NCI-H187 treated with DMSO at 0.1 percent for 48 hours (cell line): Measurements from ENCODE around the gene NT5DC2.
"Not testable (repeated sequence)": the region's sequence is repeated elsewhere in the genome, so short reads cannot be mapped to it uniquely, and the experiment has no call there.

Source experiments
- DNase-seq: peaks from one replicate; lab custom pipeline; 2025; lab: John Stamatoyannopoulos, UW

NT5DC2 gene

DNA sequence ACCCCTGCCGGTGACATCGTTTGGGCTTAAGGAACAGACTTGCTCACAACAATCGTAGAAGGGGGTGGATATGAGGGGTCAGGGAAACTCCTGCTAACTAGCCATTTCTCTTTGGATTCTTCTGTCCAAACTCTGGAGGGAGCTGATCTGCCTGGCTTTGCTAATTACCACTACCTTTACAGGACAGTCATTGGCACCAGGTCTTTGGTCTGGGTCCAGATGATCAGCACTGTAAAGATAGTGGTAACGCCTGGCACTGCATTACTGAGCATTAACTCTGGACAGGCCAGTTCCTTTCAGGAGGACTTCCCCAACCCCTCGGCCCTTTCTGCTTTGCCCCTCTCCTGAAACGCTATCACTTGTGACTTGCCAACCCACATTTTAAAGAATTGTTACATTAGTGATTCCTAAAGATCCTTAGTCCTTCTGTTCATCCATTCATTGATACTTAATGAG lies 3.5 kb upstream of the NT5DC2 start:
- no peak for DNase-seq

DNA sequence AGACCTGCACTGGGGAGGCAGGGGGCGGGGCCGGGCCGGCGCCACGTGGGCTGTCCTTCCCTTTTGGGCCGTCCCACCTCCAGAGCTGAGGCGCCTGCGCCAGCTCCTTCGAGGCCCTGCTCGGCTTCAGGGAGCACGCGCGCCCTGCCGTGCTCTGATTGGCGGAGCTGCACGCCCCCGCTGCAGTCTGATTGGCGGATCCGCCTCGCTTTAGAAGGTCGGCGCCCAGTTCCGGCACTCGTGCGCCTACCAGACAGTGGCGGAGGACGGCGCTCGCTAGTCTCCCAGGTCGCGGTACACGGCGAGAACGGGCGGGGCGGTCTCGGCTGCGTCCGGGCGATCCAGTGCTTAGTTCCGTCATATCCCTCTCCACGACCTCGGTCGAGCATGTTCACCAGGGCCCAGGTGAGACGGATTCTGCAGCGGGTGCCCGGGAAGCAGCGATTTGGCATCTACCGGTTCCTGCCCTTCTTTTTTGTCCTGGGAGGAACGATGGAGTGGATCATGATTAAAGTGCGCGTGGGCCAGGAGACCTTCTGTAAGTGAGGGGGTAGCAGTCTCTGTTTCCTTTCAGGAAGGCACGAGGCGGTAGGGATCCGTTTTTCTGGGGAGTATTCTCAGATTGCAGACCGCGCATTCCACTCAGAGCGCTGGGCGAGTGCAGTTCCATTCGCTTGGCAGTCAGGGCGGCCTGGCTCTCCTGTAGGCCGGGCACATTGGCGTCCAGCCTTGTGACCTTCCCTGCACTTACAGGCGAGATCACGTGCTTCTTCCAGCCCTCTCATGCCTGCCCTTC lies 2.9 kb upstream of the NT5DC2 start, which contains the start of gene UQCC5:
TSS of gene UQCC5 (plus strand) at position 237 of the 796 bp plus-strand sequence. CDS start at position 388, 151 bp downstream.
- peak; percentile 67 for DNase-seq

DNA sequence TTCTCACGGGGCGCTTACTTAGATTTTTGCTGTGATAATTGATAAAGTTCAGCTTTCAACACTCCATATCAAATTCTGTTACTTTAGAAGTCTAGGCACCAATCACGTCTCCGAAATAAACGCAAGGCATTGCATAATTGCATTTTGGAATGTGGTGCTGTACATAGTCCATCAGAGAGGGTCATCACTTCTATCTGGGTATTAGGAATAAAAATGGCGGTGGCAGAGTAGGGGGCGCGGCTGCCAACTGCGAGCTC lies 2.4 kb upstream of the NT5DC2 start:
- no peak for DNase-seq

DNA sequence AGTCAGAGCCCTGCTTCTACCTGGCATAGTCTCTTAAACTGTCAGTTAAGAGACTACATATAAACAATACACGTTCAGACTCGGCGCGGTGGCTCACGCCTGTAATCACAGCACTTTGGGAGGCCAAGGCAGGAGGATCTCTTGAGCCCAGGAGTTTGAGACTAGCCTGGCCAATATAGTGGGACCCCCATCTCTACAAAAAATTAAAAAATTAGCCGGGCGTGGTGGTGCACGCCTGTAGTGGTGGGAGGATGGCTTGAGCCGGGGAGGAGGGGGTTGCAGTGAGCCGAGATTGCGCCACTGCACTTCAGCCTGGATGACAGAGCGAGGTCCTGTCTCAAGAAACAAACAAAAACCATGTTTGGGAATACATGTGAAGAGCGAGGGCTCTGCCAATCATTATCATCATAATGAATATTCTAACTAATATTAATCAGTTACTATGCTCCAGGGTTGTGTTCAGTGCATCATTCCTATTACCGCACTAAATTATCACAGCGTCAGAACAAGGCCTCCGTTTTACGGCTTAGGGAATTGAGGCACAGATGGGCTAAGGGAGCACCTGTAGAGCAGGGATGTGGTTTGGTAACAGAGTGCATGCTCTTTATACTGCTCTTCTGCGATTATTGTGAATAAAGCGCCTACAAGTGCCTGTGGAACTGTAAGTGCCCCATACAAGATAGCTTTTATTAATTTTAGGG lies 1.9 kb upstream of the NT5DC2 start:
- no peak for DNase-seq

DNA sequence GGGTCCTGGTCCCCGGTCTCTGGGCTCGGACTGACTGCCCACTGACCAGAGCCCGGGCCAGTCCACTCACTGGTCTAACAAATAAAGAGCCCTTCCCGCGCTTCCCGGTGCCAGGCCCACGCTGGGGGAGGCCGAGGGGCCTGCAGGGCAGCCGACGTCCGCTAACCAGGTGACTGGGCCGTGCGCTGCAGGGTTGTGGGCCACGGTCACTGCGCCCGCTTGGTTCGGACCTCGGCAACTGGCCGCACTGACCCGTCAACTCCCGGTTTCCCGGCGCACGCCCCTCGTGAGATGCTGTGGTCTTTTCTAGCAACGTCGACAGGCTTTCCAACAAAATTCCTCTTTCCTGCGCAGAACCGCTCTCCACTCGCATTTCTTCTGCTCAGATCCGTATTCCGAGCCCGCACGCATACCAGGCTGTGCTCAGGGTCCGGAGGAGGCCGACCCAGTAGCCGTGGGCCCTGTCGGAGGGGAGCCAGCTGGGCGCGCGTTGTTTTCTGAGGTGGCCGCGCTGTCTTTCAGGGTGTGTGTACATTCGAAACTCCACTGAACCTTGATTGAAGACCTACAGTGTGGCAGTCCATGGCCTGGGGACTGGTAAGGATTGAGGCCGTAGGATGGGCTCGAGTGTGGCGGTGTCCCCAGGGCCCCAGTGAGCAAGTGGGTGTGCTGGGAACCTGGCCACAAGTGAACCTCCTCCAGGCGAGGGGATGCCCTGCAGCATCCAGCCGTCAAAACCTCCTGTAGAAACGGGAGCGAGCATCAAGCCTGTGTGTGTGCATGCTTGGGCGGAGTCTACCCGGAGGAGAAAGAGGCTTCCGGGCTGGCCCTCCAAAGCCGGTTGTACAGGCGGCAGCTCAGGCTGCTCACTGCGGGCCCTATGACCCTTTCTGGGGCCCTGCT lies 875 bp upstream of the NT5DC2 start:
- DNase-seq, result no peak

DNA sequence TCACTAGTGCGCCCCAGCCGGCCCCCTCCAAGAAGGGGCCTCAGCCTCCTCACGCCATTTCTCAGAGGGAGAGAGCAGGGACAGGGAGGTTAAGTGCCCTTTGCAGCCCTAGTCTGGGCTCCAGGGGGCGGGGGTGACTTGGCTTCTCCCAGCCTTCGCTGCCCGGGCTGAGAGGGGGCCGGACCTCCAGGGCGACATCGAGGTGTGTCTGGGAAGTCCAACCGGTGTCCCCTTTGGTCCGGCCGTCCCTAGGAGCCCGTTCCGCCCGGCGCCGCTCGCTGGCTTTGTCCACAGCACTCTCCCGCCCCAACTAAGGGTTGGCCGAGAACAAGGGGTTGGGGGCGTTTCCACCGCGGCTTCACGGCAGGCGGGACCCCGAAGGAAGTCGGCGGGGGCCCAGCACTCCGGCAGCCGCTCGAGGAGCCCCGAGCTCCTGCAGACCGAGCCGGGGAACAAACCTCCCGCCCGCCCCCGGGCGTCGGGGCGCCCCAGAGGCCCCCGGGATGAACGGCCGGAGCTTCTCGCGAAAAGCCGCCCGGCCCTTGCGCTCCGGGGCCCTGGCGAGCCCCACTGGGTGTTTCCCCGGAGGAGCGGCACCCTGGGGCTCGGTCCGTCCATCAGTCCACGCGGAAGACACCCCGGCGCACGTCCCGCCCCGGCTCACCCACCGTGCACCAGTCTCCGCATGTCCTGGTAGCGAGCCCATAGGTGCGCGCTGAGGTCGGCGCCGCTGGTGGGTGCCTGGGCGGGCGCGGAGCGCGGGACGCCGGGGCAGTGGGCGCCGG lies 627 bp downstream of the NT5DC2 start:
- DNase-seq, result no peak

DNA sequence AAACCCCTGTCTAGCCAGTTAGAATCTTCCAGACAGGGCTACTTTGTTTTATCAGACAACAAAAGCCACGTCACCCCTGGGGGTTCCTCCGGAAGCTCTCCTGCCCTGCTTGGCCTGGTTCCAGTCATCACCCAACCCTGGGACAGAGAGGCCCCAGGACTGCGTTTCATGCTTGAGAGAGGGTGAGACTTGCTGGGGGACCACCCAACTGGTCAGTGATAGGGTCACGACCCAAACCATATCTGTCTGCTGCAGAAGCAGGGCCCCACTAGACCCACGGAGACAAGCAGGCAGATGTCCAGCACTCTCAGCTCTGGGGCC lies 1.2 kb downstream of the NT5DC2 start:
- DNase-seq, result no peak

DNA sequence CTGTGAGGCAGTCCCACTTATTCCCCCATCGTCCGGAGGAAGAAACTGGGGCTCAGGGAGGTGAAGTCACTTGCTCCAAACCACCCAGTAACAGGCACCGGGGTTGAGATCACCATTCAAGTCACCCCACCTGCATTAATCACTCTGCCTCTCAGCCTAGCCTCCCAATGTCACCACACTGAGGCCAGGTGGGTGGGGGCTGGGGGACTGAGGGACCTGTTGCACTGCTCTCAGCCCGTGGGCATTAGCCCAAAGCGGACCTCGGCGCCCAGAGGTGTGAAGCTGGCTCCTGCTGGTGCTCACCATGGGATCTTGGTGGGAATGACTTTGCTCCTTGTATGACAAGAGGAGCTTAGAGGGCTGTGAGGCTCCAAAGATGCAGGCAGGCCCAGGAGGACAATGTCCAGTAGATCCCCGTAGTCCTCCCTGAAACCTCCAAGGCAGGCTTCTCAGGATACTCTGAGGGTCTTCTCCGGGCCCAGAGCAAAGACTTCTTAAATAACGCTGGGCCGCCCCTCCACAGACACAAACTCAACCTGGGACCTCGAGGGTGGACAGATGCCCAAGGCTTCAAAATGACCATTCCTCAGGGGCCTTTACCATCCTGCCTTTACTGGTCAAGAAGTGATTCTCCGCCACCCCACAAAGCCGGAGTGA lies 1.7 kb downstream of the NT5DC2 start:
- no peak for DNase-seq

DNA sequence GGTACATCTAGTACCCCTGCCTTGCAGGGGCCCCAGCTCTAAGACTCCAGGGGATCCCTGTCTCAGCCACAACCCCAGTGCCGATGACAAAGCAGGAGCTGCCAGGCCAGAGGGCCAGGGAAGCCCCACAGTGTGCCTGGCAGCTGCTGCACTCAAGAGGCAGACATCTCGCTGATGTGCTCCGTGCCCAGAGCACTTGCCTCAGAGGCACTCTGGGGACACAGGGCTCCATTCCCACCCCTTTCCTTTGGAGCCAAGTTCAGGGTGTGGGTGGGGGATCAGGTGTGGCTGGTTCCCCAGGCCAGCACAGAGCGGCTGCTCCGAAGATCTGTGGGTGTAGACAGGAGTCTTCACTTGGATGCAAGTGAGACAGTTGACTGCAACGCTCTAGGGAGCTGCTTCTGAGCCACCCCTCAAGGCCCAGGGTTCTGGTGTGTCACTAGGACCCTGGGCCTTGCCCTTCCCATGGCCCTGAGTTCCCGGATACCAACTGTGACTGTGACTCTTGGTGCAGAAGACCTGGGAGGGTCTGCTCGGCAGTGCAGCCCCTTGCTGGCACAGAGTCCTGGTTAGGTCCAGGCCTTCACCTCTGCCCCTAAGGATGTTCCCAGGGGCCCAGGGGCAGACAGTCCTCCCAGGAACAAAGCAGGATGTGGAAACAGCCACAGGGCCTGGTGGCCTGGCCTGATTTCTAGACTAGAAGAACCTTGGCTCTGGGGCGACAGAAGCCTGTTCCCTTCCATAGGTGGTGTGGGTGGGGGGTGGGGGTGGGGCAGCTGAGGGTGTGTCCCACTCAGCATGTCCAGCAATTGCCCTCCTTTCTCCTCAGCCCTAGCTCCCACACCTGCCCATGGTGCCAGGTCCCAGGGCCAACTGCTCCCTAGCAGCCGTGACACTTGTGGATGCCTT lies 2.5 kb downstream of the NT5DC2 start:
- DNase-seq, result no peak

DNA sequence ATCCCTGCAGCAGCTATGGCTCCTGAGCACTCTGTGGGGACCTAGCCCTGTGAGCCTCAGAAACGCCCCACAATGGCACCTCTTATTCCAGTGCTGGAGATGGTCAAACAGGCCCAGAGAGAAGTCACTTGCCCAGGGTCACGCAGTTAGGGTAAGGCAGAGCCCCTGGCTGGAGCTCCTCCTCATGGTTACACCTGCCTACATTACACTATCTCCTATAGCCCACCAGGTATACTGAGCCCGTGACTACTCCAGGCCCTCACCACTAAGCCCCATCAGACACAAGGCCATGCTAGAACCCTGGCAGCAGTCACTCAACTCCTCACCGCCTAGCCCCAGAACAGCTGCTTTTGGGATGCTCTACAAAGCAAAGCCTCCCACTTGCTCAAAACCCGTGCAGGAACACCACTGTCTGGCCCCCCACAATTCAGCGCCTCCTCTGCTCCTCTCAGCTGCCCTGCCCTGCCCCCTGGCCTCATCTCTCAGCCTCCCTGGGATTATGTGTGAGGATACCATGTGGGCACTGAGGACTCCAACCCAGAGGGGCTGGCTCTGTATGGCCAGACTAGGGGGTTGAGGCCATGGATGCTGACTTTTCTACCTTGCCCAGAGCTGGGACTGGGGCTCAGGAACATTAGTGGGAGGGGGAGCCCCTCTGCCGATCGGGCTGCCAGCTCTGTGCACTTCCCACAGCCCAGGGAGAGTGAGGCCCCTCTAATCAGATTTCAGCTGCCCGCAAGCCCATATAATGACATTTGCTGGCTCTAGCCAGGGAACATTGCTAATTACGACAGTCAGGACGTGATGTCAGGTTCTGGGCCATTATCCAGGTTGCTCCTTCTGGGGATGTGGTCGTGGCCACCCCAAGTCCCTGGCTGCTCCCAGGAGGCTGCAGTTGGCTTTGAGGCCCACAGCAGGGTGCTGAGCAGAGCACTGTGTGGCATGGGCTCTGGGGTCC lies 4.0 kb downstream of the NT5DC2 start:
- DNase-seq, result no peak

DNA sequence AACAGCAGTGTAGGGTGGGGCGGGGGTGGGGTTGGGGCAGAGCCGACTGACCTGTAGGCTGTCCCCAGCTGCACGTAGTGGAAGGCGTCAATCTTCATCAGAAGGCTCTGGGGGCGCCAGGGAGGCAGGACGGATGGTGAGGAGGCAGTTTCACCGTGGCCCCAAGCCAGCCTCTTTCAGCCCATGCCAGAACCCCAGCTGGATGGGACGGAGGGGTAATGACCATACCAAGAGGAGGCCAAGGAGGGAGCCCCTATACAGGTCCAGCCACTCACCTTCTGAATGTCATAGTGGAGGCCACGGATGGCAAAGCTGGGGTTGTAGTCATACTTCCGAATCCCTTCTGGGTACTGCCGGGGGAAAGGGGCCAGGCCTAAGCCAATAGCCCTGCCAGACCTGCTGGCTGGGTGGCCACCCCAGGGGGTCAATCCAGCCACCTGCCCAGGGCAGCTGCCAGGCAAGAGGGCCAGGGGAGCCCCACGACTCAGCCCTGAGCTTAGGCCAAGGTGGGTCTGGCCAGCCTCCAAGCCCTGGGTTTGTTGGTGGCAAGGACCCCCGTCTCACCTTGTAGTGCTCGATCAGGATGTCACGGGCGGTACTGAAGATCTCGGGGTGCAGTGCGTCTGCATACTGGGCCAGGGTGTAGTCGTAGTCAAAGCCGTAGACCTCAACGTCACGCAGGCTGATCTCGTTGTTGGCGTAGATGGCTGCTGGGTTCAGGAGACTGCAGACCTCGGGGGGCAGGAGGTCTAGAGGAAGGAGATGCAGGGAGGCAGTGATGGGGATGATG lies 4.9 kb downstream of the NT5DC2 start:
- DNase-seq, result no peak

DNA sequence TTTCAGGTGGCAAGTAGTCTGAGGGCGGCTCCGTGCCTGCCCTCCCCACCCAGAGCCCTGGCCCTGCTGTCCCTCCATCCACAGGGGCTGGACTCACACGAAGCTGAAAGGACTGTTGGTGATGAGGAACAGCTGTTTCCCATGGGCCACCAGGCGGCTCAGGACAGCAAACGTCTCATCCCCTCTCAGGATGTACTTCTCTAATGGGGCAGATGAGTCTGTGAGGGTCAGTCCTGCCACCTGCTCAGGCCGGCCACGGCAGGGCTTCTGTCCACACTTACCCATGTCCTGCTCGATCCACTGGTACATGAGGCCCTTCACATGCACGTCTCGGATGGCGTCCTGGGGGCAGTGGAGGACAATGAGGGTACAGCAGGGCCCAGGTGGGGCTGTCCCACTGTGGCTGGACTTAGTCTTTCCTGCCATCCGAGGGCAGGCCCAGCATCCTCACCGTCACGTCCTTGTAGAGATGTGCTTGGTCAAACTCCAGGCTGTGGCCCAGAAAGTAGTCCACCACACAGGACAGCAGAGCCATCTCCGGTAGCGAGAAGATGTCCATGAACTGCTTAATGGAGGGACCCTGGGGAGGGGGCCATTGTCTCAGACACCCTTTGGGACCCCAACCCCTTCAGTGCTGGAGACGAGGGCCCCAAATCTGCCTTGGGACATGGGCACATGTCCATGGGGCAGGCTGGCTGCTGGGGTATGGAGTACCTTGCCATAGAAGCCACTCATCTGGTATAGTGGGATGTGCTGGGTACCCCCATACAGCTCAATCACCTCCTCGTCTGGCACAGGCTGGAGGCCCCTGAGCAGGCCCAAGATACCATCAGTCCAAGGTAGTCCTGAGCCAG lies 5.7 kb downstream of the NT5DC2 start:
- no peak for DNase-seq

DNA sequence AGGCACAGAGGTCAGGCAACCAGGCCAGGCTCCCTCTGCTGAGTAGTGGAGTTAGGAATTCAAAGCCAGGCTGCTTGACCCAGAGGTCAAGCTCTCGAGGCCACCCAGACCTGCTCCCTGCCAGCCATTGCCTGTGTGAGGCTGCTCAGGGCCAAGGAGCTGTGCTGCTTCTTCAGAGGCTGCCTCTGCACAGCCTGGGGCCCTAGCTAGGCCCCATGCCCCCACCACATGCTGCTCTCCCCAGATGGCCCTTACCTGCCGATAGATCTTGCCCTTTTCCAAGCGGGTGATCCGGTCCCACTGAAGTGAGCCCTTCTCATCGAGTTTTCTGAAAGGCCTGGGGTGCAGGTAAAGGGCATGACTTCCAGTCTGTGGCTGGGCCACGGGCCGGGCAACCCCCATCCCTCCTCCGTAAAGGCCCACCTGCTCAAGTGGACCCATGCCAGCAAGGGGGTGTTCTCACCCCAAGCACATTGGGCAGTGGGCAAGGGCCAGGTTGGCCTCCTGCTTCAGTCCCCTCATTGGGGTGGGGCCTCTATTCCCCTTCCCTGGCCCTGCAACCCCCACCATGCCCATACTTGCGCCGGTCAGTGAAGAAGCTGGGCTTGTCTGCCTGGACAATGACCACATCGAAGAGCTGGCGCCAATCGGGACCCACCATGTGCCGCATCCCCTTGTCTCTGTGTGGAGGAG lies 6.5 kb downstream of the NT5DC2 start:
- no peak for DNase-seq

DNA sequence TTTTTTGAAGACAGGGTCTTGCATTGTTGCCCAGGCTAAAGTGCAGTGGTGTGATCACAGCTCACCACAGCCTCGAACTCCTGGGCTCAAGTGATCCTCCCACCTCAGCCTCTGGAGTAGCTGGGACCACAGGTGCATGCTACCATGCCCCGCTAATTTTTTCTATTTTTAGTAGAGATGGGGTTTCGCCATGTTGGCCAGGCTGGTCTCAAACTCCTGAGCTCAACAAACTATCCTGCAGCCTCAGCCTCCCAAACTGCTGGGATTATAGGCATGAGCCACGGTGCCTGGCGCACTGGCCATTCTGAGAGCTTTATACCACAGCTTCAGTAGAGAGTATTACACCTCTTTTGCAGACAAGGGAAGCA lies 7.0 kb downstream of the NT5DC2 start:
- not testable (repeated sequence) for DNase-seq

DNA sequence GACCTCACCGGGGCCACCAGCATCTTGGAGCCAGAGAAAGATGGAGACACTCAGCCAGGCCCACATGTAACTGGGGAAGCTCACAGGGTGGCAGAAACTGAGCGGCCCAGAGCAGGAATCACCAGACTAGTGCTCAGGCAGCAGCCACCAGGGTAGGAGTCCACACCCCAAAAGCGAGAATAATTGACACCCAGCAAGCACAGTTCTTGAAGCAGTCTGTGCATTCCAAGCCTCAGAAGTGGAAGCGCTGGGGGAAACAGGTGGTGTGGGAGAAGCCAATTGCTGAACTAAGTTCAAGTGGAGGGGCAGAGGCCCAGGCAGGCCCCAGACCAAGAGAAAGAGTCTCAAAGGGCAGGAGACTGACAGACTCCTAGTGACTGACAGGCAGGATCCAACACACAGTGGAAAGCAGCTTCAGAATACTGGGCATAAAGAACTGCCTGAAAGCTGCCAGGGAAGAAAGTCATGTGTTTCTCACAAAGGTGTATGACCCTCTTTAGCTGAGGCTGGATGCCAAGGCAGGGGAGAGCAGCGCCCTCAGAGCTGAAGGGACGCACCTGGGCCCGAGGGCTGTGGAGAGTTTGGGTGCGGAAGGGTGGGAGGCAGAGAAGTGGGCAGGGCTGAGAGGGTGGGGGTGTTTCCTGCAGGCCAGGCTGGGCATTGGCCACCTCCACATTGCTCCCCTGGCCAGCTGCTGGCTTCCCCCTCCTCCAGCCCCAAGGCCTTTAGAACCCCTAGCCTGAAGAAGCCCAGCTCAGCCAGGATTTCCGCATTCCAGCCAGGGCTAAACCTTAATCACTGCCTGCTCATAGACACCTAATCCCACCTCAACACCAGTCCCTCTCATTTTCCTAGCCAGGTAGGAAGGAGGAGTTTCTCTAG lies 7.7 kb downstream of the NT5DC2 start:
- DNase-seq, result no peak
